ENCODE results near the gene DPP6.

The DPP6 gene

GRCh38 chr7:154424350-154424749 lies 372.2 kb downstream of the DPP6 start:
- no peak for DNase-seq

- DNase-seq = peak; percentile 58
Measured at GRCh38 chr7:154425271-154425670, 373.1 kb downstream of the DPP6 start.

GRCh38 chr7:154426778-154427177 lies 374.6 kb downstream of the DPP6 start:
- no peak for DNase-seq

- DNase-seq = no peak
Measured at GRCh38 chr7:154427533-154427932, 375.3 kb downstream of the DPP6 start.

GRCh38 chr7:154429666-154430404 lies 377.6 kb downstream of the DPP6 start:
- DNase-seq = no peak

GRCh38 chr7:154430640-154431039 lies 378.4 kb downstream of the DPP6 start:
- DNase-seq = no peak

GRCh38 chr7:154431045-154431444 lies 378.8 kb downstream of the DPP6 start:
- DNase-seq = no peak

DNA sequence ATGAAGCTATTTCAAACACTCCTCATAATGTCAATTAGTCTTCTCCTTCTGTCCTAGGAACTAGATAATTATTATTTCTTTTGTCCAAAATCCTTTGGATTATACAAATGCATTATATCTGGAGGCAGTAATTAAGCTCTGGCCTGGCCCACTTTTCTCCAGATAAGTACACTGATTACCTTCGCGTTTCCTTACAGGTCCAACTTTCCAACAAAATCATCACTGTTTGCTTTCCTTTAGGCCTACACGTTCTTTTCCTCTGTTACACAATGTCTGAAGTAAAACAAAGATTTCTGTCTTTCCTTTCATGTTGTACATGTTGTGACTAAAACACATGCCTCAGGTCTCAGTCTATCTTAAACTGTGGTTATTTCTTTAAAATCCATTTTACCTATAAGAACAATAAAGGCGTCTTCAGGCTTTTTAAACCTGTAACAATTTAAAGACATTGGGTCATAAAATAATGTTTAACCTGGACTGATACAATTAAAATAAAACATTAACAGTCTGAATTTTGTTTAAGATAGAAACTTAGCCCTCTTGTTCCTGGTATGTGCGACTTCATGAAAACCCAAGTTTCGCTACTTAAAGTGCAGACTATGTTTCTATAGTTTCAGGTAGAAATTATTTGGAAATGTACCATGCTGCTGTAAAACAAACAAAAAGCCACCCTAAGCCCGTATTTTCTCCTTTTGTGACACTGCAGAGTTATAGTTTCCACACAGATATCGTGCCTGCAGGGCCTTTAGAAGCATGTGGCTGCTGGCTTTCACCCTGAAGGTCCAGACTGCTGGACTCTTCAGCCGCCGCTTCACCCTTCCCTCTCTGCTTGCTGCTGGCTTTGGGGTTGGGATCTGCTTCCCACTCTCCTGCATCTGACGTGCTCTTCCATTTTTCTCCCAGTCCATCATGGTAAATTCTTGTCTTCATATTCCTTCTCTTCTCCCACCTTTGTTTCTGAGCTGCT lies 381.7 kb downstream of the DPP6 start:
- DNase-seq = no peak

GRCh38 chr7:154436560-154436959 lies 384.4 kb downstream of the DPP6 start:
- DNase-seq = no peak

DNA sequence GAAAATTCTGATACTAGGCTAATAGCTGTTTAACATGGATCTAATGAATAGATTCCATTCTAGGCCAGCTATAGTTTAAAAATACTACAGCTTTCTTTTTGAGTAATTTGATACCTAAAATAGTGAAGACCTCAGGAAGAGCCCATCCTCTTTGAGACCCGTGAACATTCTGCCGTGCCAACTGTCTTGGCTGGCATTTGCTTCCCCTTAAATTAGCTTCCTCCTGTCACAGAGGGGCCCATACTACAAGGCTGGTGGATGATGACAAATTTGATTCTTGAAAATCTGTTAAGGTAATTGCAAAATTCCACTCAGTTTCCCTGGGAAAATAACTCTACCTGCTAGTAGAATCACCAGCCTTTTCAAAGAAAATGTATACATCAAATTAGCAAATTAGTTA lies 385.0 kb downstream of the DPP6 start:
- no peak for DNase-seq

DNA sequence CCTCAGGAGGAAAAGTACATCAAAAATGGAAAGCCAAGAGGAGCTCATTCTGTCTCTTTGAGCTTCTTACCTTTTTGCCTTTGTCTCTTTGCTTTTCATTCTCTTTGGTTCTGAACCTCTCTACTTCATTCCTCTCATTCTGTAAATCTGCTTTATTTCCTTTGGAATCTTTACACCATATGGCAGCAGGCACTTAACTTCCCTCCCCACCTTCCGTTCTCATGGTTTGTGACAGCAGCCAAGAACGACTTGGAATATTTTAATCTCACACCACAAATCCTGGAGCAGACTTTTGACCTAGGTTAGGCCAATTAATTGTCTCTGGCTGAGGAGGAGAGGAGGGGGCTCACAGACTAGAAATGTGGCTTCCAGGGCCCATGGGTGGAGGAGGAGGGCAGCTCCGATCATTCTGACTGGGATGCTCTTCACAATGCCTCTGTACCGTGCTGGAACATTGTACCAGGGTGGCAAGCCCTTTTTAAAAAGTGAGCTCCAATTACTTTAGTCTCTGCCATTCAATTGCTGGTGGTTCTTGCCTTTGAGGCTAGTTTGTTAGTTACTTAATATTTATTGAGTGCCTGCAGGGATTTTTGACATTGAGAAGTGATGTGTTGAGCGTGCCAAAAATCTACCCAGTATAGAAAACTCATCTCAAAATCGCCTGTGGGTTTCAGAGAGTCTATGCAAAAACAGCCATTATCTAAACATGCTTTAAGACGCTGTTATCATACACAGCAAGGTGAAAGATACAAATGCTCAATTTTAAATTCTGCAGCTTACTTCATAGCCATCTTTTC lies 386.6 kb downstream of the DPP6 start:
- DNase-seq = no peak

GRCh38 chr7:154440058-154440457 lies 387.9 kb downstream of the DPP6 start:
- no peak for DNase-seq

- DNase-seq = no peak
Measured at GRCh38 chr7:154440651-154441050, 388.5 kb downstream of the DPP6 start.

DNA sequence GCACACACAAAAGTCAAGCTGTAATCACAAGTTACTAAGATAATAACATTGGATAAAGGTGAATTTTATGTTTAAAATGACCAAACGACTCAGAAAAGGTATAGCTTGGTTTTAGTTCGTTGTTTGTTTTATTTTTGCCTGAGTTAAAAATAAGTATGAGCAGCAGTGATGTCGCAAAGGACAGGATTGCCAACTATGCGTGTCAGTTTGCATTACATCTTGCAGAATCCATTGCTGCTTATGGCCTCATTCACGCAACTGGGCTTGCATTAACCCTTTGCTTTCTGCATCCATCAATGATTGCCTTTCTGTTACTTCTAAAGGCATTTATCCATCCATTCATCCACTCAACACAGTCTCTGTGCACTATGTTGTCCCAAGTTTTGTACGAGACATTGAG lies 389.6 kb downstream of the DPP6 start:
- DNase-seq = no peak

DNA sequence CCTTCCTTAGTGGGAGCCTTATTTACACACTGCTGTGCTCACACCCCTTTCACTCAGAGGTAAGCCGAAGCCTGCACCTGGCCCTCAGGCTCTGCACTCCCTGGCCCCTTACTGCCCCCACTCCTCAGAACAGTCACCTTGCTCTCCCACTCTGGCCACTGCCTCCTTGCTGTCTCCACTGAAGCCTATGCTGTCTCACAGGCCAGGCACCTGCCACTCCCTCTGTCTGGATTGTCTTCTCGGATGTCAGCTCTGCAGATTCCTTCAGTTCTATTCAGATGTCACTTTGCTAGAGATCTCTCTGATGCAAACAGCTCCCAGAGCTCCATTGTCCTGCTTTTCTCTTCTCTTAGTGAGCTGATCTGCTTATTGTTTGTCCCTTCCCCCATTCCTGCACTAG lies 390.7 kb downstream of the DPP6 start:
- DNase-seq = no peak

DNA sequence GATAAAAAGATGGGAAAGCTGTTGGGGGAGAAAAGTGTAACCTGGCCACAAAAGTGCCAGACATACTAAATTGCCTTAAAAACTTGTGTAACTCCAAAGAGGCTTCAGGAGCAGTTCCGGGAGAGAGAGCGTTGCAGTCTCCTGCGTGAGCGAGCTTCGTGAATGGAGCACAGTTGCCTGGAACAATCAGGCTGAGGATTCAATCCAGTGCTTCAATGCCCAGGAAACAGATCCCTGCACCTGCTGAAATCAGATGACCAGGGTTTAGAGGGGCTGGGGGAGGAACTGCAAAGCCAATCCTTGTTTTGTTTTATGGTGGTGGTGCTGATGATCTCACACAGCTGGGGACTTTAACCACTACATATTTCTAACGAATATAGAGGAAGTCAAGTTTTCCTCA lies 398.3 kb downstream of the DPP6 start:
- no peak for DNase-seq

DNA sequence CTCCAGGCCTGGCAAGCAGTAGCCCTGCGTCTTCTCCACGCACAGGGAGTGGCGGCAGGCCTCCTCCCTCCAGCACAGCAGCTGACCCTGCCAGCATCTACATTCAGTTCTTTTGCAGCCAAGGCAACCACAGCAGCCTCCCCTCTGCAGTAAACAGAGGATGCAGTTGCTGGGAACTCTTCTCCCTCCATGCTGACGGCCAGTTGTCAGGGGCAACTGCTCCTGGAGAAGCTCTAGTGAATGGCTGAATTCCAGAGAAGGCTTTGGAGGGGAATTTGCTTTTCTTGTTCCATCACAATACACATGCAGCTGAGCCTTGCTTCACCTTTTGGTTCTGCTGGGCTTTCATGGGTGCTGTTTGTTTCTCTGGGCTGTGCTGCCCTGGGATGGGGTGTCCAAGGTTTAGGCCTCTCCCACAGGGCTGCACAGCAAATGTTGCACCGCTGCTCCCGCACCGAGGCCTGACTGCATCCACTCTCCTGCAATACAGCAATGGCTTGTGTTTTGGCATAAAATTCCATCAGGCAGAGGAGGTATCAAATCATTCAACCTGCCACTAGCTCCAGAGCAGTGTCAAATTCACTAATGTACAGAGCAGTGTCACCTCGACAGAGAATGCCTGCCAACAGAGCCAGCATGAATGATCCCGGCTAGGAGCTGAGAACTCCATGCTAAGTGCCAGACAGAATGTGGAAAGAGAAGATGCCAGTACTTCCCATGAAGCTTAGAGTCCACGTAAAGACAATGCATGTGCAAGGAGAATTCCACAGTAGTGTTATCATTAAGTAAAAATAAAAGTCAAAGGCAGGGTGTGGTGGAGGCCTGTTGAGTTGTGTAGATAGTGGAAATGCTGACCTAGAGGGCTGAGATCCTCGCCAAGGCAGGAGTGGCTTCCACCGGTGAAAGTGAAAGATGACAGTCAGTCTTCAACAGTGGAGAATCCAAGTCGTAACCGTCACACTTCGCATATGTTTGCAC lies 399.6 kb downstream of the DPP6 start:
- no peak for DNase-seq

DNA sequence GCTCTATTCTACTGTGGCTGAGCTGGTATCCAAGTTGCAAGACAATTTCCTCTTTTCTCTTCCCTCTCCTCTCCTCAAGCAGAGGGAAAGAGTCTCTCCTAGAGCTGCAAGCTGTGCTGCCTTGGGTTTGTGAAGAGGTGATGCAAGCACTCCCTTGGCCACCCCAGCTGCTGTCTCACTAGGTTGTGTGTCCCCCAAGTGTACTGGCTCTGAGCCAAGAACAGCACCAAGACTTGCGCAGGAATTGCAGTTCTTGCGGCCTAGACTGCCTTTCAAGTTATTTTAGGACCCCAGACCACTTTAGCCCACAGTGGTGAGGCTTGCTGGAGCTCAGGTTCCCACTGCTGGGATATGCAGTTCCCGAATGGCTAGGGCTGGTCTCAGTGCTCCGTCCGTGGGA lies 411.6 kb downstream of the DPP6 start:
- DNase-seq = no peak

- no peak for DNase-seq
Measured at GRCh38 chr7:154469652-154470051, 417.5 kb downstream of the DPP6 start.

DNA sequence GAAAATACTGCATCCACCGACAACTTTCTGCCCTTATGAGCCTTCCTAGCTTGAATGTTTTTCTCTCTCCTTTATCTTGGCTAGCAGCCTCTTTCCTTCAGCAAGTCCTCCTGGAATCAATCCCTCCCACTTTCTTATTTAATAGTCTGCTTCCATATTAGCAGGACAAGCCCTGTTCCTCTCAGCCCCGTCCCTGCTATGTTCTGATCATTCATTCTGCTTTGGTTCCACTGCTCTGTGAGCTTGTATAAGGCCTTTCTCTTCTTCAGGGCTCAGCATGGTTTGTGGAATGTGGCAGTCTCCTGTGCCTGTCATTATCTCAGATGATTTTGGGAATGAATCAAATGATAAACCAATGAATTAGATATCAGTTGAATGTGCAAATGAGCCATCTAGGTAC lies 420.1 kb downstream of the DPP6 start:
- DNase-seq = no peak

GRCh38 chr7:154473360-154473759 lies 421.2 kb downstream of the DPP6 start:
- no peak for DNase-seq

GRCh38 chr7:154474903-154475520 lies 422.8 kb downstream of the DPP6 start:
- no peak for DNase-seq
